ENCODE results near the gene NEURL2.

DNA sequence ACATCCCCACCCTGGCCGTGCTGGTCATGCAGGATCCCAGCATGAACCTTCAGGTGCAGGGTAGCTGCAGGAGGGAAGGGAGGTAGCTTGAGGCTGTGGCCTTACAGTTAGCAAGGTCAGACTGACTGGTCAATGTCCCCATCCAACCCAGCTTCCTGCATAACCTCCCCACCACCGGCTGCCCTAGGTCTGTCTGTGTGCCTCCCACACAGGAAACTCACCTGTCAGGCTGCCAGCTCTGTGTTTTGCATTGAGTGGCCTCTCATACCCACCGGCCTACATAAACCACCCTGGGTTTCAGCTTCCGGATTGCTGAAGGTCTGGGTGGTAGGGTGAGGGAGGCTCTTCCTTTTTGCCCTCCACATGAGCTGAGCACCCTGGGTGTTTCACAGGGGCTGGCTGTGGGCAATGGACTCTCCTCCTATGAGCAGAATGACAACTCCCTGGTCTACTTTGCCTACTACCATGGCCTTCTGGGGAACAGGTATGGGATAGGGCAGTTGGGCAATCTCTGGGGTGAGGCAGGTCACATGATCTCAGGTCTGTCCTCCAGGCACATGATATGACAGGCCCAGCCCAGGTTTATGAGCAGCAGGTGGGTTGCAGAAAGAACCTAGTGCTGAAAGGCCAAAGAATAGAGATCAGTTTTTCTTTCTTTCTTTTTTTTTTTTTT, 2.0 kb upstream of the NEURL2 start:
- TF ChIP-seq, protein P1, sequence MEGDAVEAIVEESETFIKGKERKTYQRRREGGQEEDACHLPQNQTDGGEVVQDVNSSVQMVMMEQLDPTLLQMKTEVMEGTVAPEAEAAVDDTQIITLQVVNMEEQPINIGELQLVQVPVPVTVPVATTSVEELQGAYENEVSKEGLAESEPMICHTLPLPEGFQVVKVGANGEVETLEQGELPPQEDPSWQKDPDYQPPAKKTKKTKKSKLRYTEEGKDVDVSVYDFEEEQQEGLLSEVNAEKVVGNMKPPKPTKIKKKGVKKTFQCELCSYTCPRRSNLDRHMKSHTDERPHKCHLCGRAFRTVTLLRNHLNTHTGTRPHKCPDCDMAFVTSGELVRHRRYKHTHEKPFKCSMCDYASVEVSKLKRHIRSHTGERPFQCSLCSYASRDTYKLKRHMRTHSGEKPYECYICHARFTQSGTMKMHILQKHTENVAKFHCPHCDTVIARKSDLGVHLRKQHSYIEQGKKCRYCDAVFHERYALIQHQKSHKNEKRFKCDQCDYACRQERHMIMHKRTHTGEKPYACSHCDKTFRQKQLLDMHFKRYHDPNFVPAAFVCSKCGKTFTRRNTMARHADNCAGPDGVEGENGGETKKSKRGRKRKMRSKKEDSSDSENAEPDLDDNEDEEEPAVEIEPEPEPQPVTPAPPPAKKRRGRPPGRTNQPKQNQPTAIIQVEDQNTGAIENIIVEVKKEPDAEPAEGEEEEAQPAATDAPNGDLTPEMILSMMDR (IDR thresholded peaks at IDR 0.05; ENCODE audit: low read length) = no peak
- TF ChIP-seq EZH2phosphoT487 (IDR thresholded peaks at IDR 0.05; ENCODE audit: low read length) = no peak
- no peak for TF ChIP-seq EZH2 (optimal IDR thresholded peaks at IDR 0.05; ENCODE audit: low read depth, low read length)
